ENCODE results near the gene SHMT2.

The SHMT2 gene

GRCh38 chr12:57215668-57216013, 13.9 kb upstream of the SHMT2 start:
- peak overlapping the region; percentile 26 for H3K4me3 Mint-ChIP-seq
- no peaks in the 10 kb centered on the region for H3K36me3 Mint-ChIP-seq (ENCODE audit: low read depth)
- H3K27me3 Mint-ChIP-seq = peaks cover 65% of the 10 kb centered on the region
- peak; percentile 55 for DNase-seq
- H3K4me1 Mint-ChIP-seq (ENCODE audit: low read depth) = peaks cover 34% of the 10 kb centered on the region
- no peaks in the 10 kb centered on the region for H3K9me3 Mint-ChIP-seq
- H3K27ac Mint-ChIP-seq = no peak overlapping the region

GRCh38 chr12:57216014-57216911, 13.2 kb upstream of the SHMT2 start, which contains the start of gene NXPH4:
Gene NXPH4, plus strand, starts transcription at chr12:57216794. Its CDS starts 176 bp downstream, at chr12:57216970.
- no peaks in the 10 kb centered on the region for H3K9me3 Mint-ChIP-seq
- peak within 1 kb of the TSS; percentile 48 for H3K27ac Mint-ChIP-seq
- peak; percentile 73 for DNase-seq
- H3K36me3 Mint-ChIP-seq (ENCODE audit: low read depth) = no peaks in the 10 kb centered on the region
- peak within 1 kb of the TSS; percentile 73 for H3K4me3 Mint-ChIP-seq
- peaks cover 71% of the 10 kb centered on the region for H3K27me3 Mint-ChIP-seq
- peaks cover 40% of the 10 kb centered on the region for H3K4me1 Mint-ChIP-seq (ENCODE audit: low read depth)

DNA sequence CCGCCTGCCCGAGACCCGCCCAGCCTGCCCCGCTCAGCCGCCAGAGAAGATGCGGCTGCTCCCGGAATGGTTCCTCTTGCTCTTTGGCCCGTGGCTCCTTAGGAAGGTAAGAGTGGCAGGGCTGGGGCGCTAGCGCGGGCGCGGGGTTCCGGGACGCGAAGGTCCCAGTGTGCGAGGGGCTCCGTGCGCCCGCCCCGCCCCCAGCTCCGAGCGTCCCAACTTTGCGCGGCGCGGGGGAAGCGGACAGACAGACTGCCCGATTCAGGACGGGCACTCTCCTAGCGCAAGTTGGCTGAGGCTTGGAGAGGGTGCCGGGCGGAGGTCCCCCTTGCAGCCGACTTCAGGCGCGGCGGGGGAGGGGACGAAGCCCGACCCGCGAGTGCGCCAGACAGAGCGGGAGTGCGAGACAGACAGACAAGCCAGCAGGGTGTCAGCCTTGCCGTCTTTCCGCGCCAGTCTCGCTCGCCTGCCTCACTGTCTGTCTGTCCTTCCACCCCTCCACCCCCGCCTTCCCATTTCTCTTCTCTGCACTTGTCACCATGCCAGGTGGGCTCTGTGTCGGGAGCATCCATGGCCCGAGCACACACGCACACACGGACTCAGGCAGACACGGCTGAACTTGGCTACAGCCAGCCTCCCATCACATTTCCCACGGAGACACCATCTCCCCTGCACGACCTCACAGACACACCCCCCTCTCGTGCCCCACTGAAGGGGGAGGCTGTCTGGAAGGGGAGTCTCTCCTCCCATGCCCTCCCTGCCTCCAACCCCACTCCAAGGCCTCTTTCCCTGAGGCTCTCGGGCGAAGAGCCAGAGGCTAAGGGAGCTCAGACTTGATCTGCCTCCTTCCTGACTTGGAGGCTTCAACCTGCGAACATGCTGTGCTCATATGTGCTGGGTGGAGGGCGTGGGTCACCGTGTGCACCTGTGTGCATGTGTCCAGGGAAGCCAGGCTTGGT, 12.3 kb upstream of the SHMT2 start:
- no peaks in the 10 kb centered on the region for H3K9me3 Mint-ChIP-seq
- peaks cover 46% of the 10 kb centered on the region for H3K4me1 Mint-ChIP-seq (ENCODE audit: low read depth)
- H3K4me3 Mint-ChIP-seq = peak overlapping the region; percentile 73
- DNase-seq = peak; percentile 58
- H3K36me3 Mint-ChIP-seq (ENCODE audit: low read depth) = no peaks in the 10 kb centered on the region
- peak overlapping the region; percentile 48 for H3K27ac Mint-ChIP-seq
- H3K27me3 Mint-ChIP-seq = peaks cover 81% of the 10 kb centered on the region

DNA sequence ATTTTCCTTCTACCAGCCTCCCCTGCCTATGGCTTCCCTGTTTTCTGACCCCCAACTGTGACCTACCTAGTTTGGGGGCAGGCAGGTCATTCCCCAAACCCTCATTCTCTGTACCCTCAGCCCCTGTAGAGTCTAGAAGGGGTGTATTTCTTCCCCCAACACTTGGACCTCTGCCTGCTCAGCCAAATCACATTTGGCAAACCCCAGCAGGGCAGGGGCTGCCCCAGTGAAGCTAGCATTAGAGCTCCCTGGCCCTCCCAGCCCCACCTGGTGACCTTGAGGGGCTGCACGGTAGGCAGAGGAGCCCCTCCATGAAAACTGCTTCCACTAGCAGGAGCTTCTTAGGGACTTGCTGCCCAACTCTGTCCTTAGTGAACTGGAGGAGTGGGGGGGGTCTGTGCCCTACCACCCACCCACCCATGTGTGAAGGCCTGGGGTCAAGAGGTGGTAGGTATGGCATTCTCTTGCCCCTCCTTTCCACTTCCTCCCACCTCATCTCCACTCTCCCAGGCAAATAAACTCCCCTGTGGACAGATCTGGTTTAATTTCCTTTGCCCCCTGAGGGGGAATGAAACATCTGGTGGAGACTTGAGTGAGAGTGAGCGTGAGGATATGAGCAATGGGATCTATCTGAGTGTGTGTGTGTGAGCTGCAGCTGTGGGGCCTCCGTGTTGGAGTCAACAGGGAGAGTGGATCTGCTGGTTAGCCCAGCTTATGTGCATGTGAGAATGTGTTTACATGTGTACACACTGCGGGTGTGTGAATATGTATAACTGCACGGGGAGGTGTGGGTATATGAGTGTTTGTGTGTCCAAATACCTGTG, 11.3 kb upstream of the SHMT2 start:
- Mint-ChIP-seq H3K27me3 (peaks cover 91% of the 10 kb centered on the region), H3K4me1 (ENCODE audit: low read depth) (peaks cover 52% of the 10 kb centered on the region), H3K4me3 (no peak overlapping the region), H3K36me3 (ENCODE audit: low read depth) (no peaks in the 10 kb centered on the region), H3K27ac (no peak overlapping the region), H3K9me3 (no peaks in the 10 kb centered on the region)
- no peak for DNase-seq

DNA sequence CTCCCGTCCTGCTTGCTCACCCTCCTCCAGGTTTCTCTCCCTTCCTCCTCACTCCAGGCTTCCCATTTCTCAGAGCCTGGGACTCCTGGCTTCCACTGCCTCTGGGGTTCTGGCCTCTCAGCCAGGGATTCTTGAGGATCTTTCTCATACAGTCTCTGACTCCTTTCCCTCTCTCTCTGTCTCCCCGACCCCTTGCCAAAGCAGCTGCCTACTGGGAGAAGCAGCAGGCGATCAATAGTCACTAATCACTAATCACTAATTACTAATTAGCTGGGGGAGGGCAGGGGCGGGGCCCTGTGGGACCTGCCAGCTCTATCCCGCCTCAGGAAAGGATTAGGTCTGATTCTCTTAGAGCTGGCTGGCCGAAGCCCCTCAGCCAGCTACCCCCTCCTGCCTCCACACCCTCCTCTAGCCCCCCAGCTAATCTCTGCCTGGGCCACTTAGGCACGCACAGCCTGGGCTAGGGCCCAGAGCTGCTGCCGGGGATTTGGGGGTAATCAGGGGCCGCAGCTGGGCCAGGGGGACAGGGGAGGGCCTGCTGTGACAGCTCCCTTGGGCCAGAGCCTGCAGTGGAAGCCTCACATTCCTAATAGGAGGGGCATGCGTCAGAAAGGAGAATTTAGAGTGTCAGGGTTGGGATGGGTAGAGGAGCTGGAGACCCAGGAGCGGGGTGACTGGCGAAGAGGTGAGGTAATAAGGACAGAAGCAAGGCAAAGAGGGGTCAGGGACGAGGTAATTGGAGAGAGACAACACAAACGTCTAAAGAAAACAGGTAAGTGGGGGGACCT, 10.1 kb upstream of the SHMT2 start:
- H3K27ac Mint-ChIP-seq = no peak overlapping the region
- H3K27me3 Mint-ChIP-seq = peaks cover 91% of the 10 kb centered on the region
- no peaks in the 10 kb centered on the region for H3K36me3 Mint-ChIP-seq (ENCODE audit: low read depth)
- peaks cover 45% of the 10 kb centered on the region for H3K4me1 Mint-ChIP-seq (ENCODE audit: low read depth)
- no peak for DNase-seq
- H3K9me3 Mint-ChIP-seq = no peaks in the 10 kb centered on the region
- no peak overlapping the region for H3K4me3 Mint-ChIP-seq

DNA sequence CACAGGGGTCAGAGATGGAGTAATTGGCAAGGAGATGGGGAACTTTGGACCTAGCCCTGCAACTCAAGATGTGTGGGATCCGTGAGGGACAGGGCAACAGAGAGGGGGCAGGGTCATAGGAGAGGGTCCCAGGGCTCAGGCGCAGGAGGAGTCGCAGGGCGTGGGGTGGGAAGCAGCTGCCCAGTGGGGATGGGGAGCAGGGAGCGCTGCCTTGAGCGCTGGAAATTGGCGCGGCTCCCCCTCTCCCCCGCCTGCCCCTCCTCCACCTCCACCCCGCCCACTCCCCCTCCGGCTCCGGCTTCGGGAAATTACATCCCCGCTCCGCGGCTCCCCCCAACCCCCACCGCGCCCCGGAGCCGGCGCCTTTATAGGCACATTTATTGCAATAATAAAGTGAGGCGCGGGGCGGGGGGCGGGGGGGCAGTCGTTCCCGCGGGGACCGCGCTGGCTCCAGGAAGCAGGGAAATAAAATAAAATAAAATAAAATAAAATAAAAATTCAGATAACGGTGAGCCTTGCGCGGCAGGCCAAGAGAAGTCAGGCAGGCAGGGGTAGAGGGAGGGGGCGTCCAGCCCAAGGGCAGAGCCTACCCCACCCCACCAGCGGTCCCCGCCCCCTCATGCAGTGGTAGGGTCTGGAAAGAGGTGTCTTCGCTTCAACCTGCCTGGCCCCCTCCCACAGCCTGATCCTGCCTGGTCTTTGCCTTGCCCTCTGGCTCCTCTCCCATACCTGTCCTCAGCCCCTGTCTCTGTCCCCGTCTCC, 9.3 kb upstream of the SHMT2 start:
- DNase-seq = no peak
- Mint-ChIP-seq H3K27me3 (peaks cover 90% of the 10 kb centered on the region), H3K36me3 (ENCODE audit: low read depth) (no peaks in the 10 kb centered on the region), H3K4me1 (ENCODE audit: low read depth) (peaks cover 48% of the 10 kb centered on the region), H3K9me3 (no peaks in the 10 kb centered on the region), H3K4me3 (no peak overlapping the region), H3K27ac (no peak overlapping the region)

DNA sequence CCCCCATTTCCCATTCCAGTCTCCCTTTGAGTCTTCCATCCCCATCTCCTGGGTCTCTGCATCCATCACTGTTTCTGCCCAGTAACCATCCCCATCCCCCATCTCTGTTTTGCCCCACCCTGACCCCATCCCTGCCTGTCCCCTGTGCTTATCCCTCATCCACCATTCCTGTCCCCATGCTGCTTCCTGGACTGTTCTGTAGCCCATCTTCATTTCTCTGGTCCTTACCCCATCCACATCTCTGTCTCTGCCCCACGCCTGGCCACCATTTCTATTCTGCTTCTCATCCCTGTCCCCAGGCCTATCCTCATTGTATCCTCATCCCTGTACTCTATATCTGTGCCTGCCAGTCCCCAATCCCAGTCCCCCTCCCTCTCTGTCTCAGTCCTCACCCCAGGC, 8.7 kb upstream of the SHMT2 start:
- Mint-ChIP-seq H3K27me3 (peaks cover 89% of the 10 kb centered on the region), H3K4me1 (ENCODE audit: low read depth) (peaks cover 46% of the 10 kb centered on the region), H3K27ac (no peak overlapping the region)

GRCh38 chr12:57221169-57221917, 8.2 kb upstream of the SHMT2 start:
- Mint-ChIP-seq H3K4me1 (ENCODE audit: low read depth) (peaks cover 47% of the 10 kb centered on the region), H3K36me3 (ENCODE audit: low read depth) (no peaks in the 10 kb centered on the region), H3K27ac (no peak overlapping the region), H3K27me3 (peaks cover 91% of the 10 kb centered on the region), H3K9me3 (no peaks in the 10 kb centered on the region), H3K4me3 (no peak overlapping the region)
- no peak for DNase-seq

More for the DNA sequence above, 8.7 kb upstream of the SHMT2 start:
- no peak overlapping the region for H3K4me3 Mint-ChIP-seq
- DNase-seq = no peak
- no peaks in the 10 kb centered on the region for H3K9me3 Mint-ChIP-seq
- no peaks in the 10 kb centered on the region for H3K36me3 Mint-ChIP-seq (ENCODE audit: low read depth)

GRCh38 chr12:57222286-57223190, 7.0 kb upstream of the SHMT2 start:
- Mint-ChIP-seq H3K9me3 (no peaks in the 10 kb centered on the region), H3K36me3 (ENCODE audit: low read depth) (no peaks in the 10 kb centered on the region), H3K27ac (no peak overlapping the region), H3K27me3 (peaks cover 93% of the 10 kb centered on the region), H3K4me1 (ENCODE audit: low read depth) (peaks cover 50% of the 10 kb centered on the region), H3K4me3 (no peak overlapping the region)
- DNase-seq = no peak

DNA sequence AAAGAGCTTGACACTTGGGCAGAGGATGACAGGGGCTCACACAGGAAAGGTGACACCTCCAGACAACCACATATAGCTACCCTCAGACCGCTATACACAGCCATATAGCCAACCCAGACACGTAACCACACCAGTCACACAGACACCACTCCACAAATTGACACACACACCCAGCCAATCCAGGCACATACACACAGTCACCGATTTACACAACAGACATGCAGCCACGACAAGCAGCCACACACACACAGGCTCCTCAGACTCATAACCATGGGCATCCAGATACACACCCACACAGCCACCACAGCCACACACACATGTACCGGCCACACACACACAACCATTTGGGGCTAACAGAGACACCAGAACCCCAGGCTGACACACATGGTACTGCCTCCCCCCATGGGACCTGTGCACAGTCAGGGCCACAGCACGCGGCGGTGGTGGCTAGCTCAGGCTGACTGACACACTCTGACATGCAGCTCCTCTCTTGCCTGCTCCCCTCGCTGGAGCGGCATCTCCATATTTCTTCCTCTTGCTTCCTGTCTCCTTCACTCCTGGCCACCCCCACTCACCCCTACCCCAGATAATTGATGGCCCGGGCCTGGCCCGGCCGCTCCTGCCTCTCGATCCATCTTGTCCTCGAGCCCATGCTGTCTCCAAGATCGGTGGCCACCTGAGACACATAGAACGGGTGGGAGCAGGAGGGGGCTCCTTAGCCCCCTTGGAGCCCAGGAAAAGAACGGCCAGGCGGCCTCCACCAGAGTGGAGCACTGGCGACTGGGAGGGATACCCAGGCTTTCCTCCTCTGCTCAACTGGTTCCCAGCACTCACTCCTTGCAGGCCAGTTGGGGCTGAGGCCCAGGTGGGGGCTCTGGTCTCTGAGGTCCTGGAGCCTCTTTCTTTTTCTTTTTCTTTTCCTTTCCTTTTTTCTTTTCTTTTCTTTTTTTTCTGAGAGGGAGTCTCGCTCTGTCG, 6.0 kb upstream of the SHMT2 start:
- peaks cover 52% of the 10 kb centered on the region for H3K4me1 Mint-ChIP-seq (ENCODE audit: low read depth)
- no peak for DNase-seq
- H3K27me3 Mint-ChIP-seq = peaks cover 86% of the 10 kb centered on the region
- H3K27ac Mint-ChIP-seq = no peak overlapping the region
- no peaks in the 10 kb centered on the region for H3K9me3 Mint-ChIP-seq
- H3K36me3 Mint-ChIP-seq (ENCODE audit: low read depth) = no peaks in the 10 kb centered on the region
- no peak overlapping the region for H3K4me3 Mint-ChIP-seq

Measured in activated T-cell treated with anti-CD3 and anti-CD28 coated beads, Interleukin-2, amount 50 U/mL, for 24 hours (primary cell).